ENCODE data around the gene CHST11. TPM values are rescaled to one million over a fixed set of nuclear protein-coding genes. Genes with fewer than 3 reads are reported as not detected.

The CHST11 gene
- total RNA-seq, 1 donor = 8.2 TPM

- no peak for TF ChIP-seq CTCF (IDR thresholded peaks at IDR 0.05; ENCODE audit: insufficient read depth, low read depth, low read length)
- no peak overlapping the region for H3K4me3 ChIP-seq (ENCODE audit: low read depth, low read length)
- no peak for DNase-seq (ENCODE audit: low read depth)
Observed at GRCh38 chr12:104751120-104751519, 294.4 kb downstream of the CHST11 start.

DNA sequence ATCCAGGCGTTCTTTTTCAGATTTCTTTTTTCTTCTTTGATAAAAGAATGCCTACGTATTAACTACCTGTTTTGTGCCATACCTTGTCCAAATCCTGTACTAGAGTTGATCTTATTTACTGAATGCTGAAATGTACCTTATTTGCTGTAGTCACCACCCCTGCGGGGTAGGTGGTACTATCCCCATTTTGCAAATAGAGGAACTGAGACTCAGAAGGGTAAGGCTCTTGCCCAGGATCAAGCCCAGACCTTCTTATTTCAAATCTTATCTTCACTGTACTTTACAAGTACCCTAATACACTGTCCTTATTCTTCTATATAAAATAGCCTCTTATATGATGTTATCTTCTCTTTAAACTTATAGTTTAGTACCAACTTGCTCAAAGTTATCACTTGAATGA is 294.8 kb downstream of the CHST11 start:
- TF ChIP-seq CTCF (IDR thresholded peaks at IDR 0.05; ENCODE audit: insufficient read depth, low read depth, low read length) = no peak
- H3K4me3 ChIP-seq (ENCODE audit: low read depth, low read length) = no peak overlapping the region
- DNase-seq (ENCODE audit: low read depth) = no peak

GRCh38 chr12:104752016-104752415 is 295.3 kb downstream of the CHST11 start:
- TF ChIP-seq CTCF (IDR thresholded peaks at IDR 0.05; ENCODE audit: insufficient read depth, low read depth, low read length) = no peak
- no peak for DNase-seq (ENCODE audit: low read depth)
- no peak overlapping the region for H3K4me3 ChIP-seq (ENCODE audit: low read depth, low read length)

DNA sequence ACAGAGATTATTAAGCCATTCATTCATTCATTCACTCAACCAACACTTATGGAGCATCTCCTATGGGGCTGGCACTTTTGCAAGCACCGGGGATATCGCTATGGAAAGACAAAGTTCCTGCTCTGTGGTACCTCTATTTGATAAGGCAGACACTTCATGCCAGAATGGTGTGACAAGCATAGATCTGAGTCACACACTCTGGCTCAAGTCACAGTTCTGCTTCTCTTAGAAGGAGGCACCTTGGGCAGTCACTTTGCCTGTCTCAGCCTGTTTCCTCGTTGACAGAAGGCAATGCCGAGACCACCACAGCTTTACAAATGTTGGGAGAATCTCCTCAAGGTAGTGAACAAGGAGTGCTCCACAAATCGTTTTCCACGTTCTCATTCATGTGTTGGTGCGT is 296.1 kb downstream of the CHST11 start:
- DNase-seq (ENCODE audit: low read depth) = no peak
- no peak overlapping the region for H3K4me3 ChIP-seq (ENCODE audit: low read depth, low read length)
- no peak for TF ChIP-seq CTCF (IDR thresholded peaks at IDR 0.05; ENCODE audit: insufficient read depth, low read depth, low read length)

GRCh38 chr12:104756901-104757300 is 300.2 kb downstream of the CHST11 start:
- no peak overlapping the region for H3K4me3 ChIP-seq (ENCODE audit: low read depth, low read length)
- TF ChIP-seq CTCF (IDR thresholded peaks at IDR 0.05; ENCODE audit: insufficient read depth, low read depth, low read length) = no peak
- DNase-seq (ENCODE audit: low read depth) = no peak

DNA sequence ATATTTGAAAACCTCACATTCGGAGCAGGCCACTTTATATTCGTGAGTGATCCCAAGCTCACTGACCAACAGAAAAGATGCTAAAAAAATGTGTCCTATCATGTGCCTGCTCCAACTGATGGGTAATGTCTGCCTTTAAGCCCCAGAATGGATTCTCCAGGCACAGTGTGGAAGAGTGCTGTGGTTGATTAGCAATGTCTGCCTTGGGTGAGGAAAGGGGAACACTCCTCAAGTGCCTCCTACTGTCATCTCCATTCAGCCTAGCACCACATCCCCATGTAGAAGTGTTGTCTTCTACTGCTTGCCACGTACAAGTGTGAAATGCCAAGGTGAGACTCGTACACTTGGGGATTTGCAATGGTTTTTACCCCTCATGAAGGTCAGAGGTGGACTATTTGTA is 302.0 kb downstream of the CHST11 start:
- DNase-seq (ENCODE audit: low read depth) = no peak
- no peak for TF ChIP-seq CTCF (IDR thresholded peaks at IDR 0.05; ENCODE audit: insufficient read depth, low read depth, low read length)
- no peak overlapping the region for H3K4me3 ChIP-seq (ENCODE audit: low read depth, low read length)

GRCh38 chr12:104761091-104761490 is 304.3 kb downstream of the CHST11 start:
- no peak for TF ChIP-seq CTCF (IDR thresholded peaks at IDR 0.05; ENCODE audit: insufficient read depth, low read depth, low read length)
- no peak for DNase-seq (ENCODE audit: low read depth)
- H3K4me3 ChIP-seq (ENCODE audit: low read depth, low read length) = no peak overlapping the region

Data from fibroblast of villous mesenchyme (primary cell).